Colonic mucosa (tissue), 4 donors: ENCODE measurements around the gene FAM32A. TPM values are rescaled to one million over a fixed set of nuclear protein-coding genes. Genes with fewer than 3 reads are reported as not detected.

Experiments
- DNase-seq: peaks from one replicate; pipeline ENCODE4 v3.0.0-alpha.2; 2020
- H3K27ac ChIP-seq: fragments of 200-600 bp; one replicate; pipeline ENCODE4 v1.8.0; 2021
- H3K27me3 ChIP-seq: fragments of 200-600 bp; one replicate; pipeline ENCODE4 v1.8.0; 2021
- H3K36me3 ChIP-seq: fragments of 200-600 bp; one replicate; pipeline ENCODE4 v1.8.0; 2021
- H3K4me1 ChIP-seq: fragments of 200-600 bp; one replicate; pipeline ENCODE4 v1.8.0; 2021; ENCODE audit warnings: mild to moderate bottlenecking
- H3K4me3 ChIP-seq: fragments of 200-600 bp; one replicate; pipeline ENCODE4 v1.8.0; 2021
- H3K9ac ChIP-seq, 2 donors: one replicate each; pipeline ENCODE4 v1.7.0; 2013; ENCODE audit warnings: control low read depth in 2 of 2, low read depth in 2 of 2, low read length in 2 of 2
- H3K9me3 ChIP-seq: fragments of 200-600 bp; one replicate; pipeline ENCODE4 v1.8.0; 2021
- intact Hi-C: fragments of 100-400 bp; cut with DNase I; formaldehyde crosslinking; loops from one replicate; pipeline ENCODE4 v1.14.1; 2022
- total RNA-seq, 2 donors: library from RNA; stranded (reverse); fragmentation: NEBNext Ultra II Directional in 1 of 2; extraction: Animal tissue kit (Norgen Biotek cat#: 25700) in 1 of 2; gene quantifications; one replicate each; pipeline ENCODE4 v1.2.1, GENCODE V29; 2021
- TF ChIP-seq, protein P1 (sequence below): fragments of 200-600 bp; IDR thresholded peaks from one replicate; pipeline ENCODE4 v1.8.0; 2022; ENCODE audit warnings: antibody characterized with exemption, mild to moderate bottlenecking
- donor health status: healthy.
- donor health status: DM: no; HTN: no; CAD: no.
- donor health status: DM: no; HTN: no; CAD: no.

The FAM32A gene
- total RNA-seq, 2 donors from 2014 or later = 76.9 to 78.3 TPM

DNA sequence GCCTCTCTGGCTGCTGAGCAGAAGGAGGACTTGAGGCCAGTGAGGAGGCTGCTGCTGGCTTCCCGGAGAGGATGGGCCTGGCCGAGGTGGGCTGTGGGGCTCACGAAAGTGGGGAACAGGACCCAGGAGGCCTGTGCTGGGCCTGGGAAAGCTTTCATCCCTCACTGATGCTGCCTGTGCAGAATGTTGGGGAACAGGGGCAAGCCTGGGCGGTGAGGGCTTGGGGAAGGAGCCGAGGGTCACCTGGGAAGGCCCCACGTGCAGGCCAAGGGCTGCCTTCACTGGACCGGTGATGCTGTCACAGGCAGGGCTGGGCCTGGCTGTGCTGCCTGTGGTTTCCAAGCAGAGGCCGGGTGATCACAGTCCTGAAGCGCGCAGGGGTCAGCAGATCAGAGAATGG lies 21.9 kb downstream of the FAM32A start:
- intact Hi-C loops = no loop called here
- no peaks in the 10 kb centered on the region for H3K4me1 ChIP-seq
- no peak for DNase-seq
- no peaks in the 10 kb centered on the region for H3K9me3 ChIP-seq
- no peak overlapping the region for H3K4me3 ChIP-seq
- no peak overlapping the region for H3K9ac ChIP-seq
- no peaks in the 10 kb centered on the region for H3K36me3 ChIP-seq
- no peaks in the 10 kb centered on the region for H3K27me3 ChIP-seq
- no peak overlapping the region for H3K27ac ChIP-seq
- TF ChIP-seq, protein P1, sequence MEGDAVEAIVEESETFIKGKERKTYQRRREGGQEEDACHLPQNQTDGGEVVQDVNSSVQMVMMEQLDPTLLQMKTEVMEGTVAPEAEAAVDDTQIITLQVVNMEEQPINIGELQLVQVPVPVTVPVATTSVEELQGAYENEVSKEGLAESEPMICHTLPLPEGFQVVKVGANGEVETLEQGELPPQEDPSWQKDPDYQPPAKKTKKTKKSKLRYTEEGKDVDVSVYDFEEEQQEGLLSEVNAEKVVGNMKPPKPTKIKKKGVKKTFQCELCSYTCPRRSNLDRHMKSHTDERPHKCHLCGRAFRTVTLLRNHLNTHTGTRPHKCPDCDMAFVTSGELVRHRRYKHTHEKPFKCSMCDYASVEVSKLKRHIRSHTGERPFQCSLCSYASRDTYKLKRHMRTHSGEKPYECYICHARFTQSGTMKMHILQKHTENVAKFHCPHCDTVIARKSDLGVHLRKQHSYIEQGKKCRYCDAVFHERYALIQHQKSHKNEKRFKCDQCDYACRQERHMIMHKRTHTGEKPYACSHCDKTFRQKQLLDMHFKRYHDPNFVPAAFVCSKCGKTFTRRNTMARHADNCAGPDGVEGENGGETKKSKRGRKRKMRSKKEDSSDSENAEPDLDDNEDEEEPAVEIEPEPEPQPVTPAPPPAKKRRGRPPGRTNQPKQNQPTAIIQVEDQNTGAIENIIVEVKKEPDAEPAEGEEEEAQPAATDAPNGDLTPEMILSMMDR = no peak

DNA sequence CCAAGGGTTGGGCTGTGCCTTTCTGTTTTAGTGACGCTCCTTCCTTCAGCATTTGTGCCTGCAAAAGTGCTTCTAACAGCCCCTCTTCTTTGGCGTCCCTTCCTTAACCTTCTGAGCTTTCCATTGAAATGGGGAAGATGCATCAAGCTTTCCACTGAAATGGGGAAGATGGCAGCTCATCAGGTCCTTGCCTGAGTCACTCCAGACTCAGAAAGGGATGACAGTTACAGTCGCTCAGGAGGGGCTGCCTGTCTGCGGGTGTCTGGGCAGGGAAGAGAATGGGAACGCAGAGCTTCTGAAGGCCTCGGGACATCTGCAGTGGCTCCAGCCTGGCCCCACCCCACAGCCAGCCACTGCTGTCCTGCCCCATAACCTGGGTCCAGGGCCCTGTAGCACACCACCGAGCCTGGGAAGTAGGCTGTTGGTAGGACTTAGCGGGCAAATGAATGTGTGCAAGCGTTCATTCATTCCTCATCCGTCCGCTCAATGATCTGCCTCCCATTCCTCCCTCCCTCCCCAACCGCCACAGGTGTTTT lies 22.3 kb downstream of the FAM32A start:
- H3K9me3 ChIP-seq = no peaks in the 10 kb centered on the region
- DNase-seq = no peak
- TF ChIP-seq, protein P1 = no peak
- H3K4me3 ChIP-seq = no peak overlapping the region
- H3K4me1 ChIP-seq = no peaks in the 10 kb centered on the region
- H3K27me3 ChIP-seq = no peaks in the 10 kb centered on the region
- intact Hi-C loops = no loop called here
- no peaks in the 10 kb centered on the region for H3K36me3 ChIP-seq
- no peak overlapping the region for H3K27ac ChIP-seq
- H3K9ac ChIP-seq = no peak overlapping the region

DNA sequence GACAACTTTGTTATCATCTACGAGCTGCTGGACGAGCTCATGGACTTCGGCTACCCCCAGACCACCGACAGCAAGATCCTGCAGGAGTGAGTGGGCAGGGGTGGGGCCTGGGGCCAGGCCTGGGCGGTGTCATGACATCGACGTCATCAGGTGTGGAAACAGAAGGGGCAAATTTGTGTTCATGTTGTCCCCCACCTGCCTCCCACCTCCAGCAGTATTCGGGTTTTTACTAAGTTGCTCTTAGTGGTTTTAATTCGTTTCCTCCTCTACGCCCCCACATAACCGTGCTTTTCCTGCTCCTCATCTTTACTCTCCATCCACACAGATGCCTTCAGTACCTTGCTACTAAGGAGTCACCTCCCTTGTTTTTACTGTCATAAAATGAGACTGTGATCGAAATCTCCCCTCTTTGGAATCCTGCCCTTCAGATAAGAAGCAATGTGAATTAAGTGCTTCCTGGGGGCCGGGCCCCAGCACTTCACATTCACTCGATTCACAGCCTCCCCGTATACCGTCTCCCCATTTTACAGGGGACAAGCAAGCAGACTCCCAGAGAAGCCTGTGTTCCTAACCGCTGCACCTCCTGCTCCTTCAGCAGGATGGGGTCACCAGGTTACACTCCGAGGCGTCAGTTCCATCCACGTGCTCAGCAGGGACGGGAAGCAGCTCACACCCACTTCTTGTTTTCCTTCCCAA lies 23.0 kb downstream of the FAM32A start:
- no peak overlapping the region for H3K27ac ChIP-seq
- H3K4me1 ChIP-seq = no peaks in the 10 kb centered on the region
- no peak overlapping the region for H3K9ac ChIP-seq
- TF ChIP-seq, protein P1 = no peak
- H3K4me3 ChIP-seq = no peak overlapping the region
- no peaks in the 10 kb centered on the region for H3K27me3 ChIP-seq
- H3K36me3 ChIP-seq = no peaks in the 10 kb centered on the region
- intact Hi-C loops = no loop called here
- H3K9me3 ChIP-seq = no peaks in the 10 kb centered on the region
- DNase-seq = no peak

DNA sequence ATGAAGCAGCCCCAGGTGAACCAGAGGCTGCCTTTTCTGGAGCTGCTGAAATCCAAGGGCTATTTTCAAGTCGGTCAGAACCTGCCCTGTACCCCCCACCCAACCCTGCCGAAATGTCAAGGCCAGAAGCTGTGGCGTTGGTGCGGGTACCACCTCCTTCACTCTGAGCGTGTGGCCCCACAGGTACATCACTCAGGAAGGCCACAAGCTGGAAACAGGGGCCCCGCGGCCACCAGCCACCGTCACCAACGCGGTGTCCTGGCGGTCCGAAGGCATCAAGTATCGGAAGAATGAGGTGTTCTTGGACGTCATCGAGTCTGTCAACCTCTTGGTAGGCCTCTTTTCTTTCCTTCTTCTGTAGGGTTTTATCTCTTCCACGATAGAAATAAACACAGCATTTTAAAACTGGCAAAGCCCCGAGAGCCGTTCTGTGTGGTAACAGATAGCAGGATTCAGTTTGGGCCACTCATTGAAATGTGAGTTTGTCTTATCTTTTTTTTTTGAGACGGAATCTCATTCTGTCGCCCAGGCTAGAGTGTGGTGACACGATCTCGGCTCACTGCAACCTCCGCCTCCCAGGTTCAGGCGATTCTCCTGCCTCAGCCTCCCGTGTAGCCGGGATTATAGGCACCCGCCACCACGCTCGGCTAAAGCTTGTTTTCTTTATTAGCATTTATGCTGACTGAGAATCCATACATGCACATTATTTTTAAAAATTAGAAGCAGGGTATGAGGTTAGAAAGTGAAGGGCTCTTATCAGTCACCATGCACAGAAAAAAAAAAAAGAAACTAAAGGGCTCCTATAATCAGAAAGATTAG lies 23.8 kb downstream of the FAM32A start:
- no peaks in the 10 kb centered on the region for H3K9me3 ChIP-seq
- TF ChIP-seq, protein P1 = no peak
- H3K27me3 ChIP-seq = no peaks in the 10 kb centered on the region
- intact Hi-C loops = no loop called here
- no peaks in the 10 kb centered on the region for H3K36me3 ChIP-seq
- no peak overlapping the region for H3K27ac ChIP-seq
- no peak for DNase-seq
- H3K4me3 ChIP-seq = no peak overlapping the region
- H3K9ac ChIP-seq = no peak overlapping the region
- H3K4me1 ChIP-seq = no peaks in the 10 kb centered on the region

DNA sequence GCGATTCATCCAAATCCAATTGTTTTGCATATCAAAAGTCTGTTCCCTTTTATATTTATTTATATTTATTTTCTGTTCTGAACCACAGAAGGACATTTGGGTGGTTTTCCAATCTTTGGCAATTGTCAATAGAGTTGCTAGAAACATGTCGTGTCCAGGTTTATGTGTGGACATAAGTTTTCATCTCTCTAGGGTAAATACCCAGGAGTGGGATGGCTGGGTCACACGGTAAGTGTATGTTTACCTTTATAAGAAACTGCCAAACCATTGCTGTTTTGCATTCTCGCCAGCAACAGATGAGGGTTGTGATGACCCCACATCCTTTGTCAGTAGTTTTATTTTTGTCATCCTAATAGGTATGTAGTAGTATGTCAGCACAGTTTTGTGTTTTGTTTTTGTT lies 25.0 kb downstream of the FAM32A start:
- DNase-seq = no peak
- Histone ChIP-seq H3K27me3 (no peaks in the 10 kb centered on the region), H3K9ac (no peak overlapping the region), H3K36me3 (no peaks in the 10 kb centered on the region), H3K4me1 (no peaks in the 10 kb centered on the region), H3K4me3 (no peak overlapping the region), H3K9me3 (no peaks in the 10 kb centered on the region), H3K27ac (no peak overlapping the region)
- TF ChIP-seq, protein P1 = no peak
- intact Hi-C loops = no loop called here
